Measurements from ENCODE around the gene IGFBP3. TPM values are rescaled to one million over a fixed set of nuclear protein-coding genes. Genes with fewer than 3 reads are reported as not detected.
A peak's percentile ranks its signal among the peaks of the same experiment; 100 is the strongest.

IGFBP3 gene
- total and polyA plus RNA-seq, 2 of the 13 experiments (the other 11 are each of a cell fraction or from before 2014, with no cell fraction given), result 57.5 TPM; not detected in 1

DNA sequence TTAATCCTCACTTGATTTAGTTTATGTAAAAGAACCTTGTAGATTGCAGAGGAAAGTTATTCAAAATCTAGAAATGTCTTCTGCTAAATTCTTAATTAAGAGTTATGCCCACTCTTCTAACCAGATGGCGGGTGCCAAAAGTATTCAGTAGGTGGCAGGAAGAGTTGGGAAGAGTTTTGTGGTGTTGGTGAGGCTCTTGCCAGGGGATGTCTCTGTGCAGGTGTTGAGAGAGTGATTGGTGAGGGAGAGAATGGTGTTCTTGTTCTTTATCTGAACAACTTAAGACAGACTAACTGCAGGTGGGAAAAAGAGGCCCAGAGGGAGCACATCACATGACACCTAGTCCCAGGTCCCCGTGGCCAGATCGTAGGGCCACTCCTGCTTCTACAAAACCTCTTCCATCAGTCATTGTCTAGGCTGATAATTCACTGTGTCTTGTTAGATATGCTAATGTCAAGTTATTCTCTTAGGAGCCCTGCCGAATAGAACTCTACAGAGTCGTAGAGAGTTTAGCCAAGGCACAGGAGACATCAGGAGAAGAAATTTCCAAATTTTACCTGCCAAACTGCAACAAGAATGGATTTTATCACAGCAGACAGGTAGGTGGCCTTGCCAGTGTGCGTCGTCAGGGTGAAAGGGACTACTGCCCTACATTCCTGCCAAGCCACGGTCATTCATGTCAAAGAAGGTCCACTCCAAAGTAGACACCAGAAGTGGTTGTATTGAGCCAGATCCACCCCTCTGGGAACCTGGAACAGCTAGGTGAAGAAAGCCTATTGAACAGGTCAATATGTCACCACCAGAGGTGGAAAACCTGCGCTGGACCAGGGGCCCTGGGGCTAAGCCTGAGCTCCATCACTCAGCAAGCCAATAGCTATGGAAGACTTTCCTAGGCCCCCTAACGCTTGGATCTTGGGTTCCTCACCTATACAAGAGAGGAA, 29.3 kb downstream of the IGFBP3 start (continued):
- no peak; the same call in 1 of the 2 replicates for TF ChIP-seq ZNF33B (CRISPR knock-in tag; IDR thresholded peaks at IDR 0.05)
- TF ChIP-seq DMAP1 (CRISPR knock-in tag; IDR thresholded peaks at IDR 0.05), result no peak
- no peak for TF ChIP-seq MTF1 (CRISPR knock-in tag; IDR thresholded peaks at IDR 0.05)
- TF ChIP-seq, protein P1, sequence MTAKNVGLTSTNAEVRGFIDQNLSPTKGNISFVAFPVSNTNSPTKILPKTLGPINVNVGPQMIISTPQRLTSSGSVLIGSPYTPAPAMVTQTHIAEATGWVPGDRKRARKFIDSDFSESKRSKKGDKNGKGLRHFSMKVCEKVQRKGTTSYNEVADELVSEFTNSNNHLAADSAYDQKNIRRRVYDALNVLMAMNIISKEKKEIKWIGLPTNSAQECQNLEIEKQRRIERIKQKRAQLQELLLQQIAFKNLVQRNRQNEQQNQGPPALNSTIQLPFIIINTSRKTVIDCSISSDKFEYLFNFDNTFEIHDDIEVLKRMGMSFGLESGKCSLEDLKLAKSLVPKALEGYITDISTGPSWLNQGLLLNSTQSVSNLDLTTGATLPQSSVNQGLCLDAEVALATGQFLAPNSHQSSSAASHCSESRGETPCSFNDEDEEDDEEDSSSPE (CRISPR knock-in tag; IDR thresholded peaks at IDR 0.05), result no peak; the same call in 1 of the 2 replicates
- TF ChIP-seq ZNF232 (CRISPR knock-in tag; IDR thresholded peaks at IDR 0.05; ENCODE audit: borderline replicate concordance), result no peak; the same call in 1 of the 2 replicates
- TF ChIP-seq, protein P2, sequence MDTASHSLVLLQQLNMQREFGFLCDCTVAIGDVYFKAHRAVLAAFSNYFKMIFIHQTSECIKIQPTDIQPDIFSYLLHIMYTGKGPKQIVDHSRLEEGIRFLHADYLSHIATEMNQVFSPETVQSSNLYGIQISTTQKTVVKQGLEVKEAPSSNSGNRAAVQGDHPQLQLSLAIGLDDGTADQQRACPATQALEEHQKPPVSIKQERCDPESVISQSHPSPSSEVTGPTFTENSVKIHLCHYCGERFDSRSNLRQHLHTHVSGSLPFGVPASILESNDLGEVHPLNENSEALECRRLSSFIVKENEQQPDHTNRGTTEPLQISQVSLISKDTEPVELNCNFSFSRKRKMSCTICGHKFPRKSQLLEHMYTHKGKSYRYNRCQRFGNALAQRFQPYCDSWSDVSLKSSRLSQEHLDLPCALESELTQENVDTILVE (CRISPR knock-in tag; IDR thresholded peaks at IDR 0.05), result no peak
- TF ChIP-seq, protein P3, sequence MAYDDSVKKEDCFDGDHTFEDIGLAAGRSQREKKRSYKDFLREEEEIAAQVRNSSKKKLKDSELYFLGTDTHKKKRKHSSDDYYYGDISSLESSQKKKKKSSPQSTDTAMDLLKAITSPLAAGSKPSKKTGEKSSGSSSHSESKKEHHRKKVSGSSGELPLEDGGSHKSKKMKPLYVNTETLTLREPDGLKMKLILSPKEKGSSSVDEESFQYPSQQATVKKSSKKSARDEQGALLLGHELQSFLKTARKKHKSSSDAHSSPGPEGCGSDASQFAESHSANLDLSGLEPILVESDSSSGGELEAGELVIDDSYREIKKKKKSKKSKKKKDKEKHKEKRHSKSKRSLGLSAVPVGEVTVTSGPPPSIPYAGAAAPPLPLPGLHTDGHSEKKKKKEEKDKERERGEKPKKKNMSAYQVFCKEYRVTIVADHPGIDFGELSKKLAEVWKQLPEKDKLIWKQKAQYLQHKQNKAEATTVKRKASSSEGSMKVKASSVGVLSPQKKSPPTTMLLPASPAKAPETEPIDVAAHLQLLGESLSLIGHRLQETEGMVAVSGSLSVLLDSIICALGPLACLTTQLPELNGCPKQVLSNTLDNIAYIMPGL (CRISPR knock-in tag; IDR thresholded peaks at IDR 0.05; ENCODE audit: borderline replicate concordance in 1 of 2, low read depth in 1 of 2), result peak in 1 of 2 experiments; percentile 4; a peak in 1 of 4 replicates
- TF ChIP-seq CHD2 (IDR thresholded peaks at IDR 0.05; ENCODE audit: low read depth, low read length), result no peak
- TF ChIP-seq ZNF562 (CRISPR knock-in tag; IDR thresholded peaks at IDR 0.05; ENCODE audit: borderline replicate concordance), result no peak
- TF ChIP-seq, protein P4, sequence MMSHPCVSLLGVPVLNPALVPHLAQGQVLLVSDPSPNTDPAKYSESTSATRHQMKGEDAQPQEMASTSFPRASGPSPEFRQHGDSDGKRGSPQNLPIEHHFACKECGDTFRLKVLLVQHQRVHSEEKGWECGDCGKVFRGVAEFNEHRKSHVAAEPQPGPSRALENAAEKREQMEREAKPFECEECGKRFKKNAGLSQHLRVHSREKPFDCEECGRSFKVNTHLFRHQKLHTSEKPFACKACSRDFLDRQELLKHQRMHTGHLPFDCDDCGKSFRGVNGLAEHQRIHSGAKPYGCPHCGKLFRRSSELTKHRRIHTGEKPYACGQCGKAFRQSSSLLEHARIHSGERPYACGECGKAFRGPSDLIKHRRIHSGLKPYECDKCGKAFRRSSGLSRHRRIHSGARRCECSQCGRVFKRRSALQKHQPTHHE (CRISPR knock-in tag; IDR thresholded peaks at IDR 0.05; ENCODE audit: borderline replicate concordance), result no peak
- TF ChIP-seq, protein P5, sequence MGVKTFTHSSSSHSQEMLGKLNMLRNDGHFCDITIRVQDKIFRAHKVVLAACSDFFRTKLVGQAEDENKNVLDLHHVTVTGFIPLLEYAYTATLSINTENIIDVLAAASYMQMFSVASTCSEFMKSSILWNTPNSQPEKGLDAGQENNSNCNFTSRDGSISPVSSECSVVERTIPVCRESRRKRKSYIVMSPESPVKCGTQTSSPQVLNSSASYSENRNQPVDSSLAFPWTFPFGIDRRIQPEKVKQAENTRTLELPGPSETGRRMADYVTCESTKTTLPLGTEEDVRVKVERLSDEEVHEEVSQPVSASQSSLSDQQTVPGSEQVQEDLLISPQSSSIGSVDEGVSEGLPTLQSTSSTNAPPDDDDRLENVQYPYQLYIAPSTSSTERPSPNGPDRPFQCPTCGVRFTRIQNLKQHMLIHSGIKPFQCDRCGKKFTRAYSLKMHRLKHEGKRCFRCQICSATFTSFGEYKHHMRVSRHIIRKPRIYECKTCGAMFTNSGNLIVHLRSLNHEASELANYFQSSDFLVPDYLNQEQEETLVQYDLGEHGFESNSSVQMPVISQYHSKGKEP (CRISPR knock-in tag; IDR thresholded peaks at IDR 0.05), result no peak
- no peak; the same call in 1 of the 2 replicates for TF ChIP-seq MEIS1 (CRISPR knock-in tag; IDR thresholded peaks at IDR 0.05; ENCODE audit: borderline replicate concordance)
- 0 out of 2 replicates have a peak, but pooled peaks have one; percentile 27 for TF ChIP-seq CBX5 (CRISPR knock-in tag; IDR thresholded peaks at IDR 0.05; ENCODE audit: borderline replicate concordance)
- TF ChIP-seq MTA3 (CRISPR knock-in tag; IDR thresholded peaks at IDR 0.05), result no peak
- TF ChIP-seq, protein P6, sequence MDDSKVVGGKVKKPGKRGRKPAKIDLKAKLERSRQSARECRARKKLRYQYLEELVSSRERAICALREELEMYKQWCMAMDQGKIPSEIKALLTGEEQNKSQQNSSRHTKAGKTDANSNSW (CRISPR knock-in tag; IDR thresholded peaks at IDR 0.05; ENCODE audit: borderline replicate concordance), result no peak
- no peak for TF ChIP-seq MED13 (CRISPR knock-in tag; IDR thresholded peaks at IDR 0.05)
- no peak for TF ChIP-seq ARNT (IDR thresholded peaks at IDR 0.05)
- TF ChIP-seq TP53 (CRISPR knock-in tag; conservative IDR thresholded peaks at IDR 0.05), result no peak; the same call in none of the 2 replicates
- no peak for TF ChIP-seq SMC3 (IDR thresholded peaks at IDR 0.05; ENCODE audit: low read length)
- TF ChIP-seq ZNF558 (CRISPR knock-in tag; IDR thresholded peaks at IDR 0.05; ENCODE audit: borderline replicate concordance), result peak; percentile 54; the same call in 1 of the 2 replicates
- no peak for TF ChIP-seq SAP130 (CRISPR knock-in tag; IDR thresholded peaks at IDR 0.05; ENCODE audit: low read depth)
- no peak for TF ChIP-seq MEIS2 (CRISPR knock-in tag; IDR thresholded peaks at IDR 0.05)

All from HepG2 (cell line).